K562 (cell line): Measurements from ENCODE around the gene ZSWIM4.
"Not testable (repeated sequence)": the region's sequence is repeated elsewhere in the genome, so short reads cannot be mapped to it uniquely, and the experiment has no call there.

Experiments
- CEBPB ChIP-seq: fragments of 450-650 bp; IDR thresholded peaks from 2 replicates; pipeline ENCODE4 v1.6.1; 2016; ENCODE audit warnings: missing genetic modification characterization, missing compliant biosample characterization
- HIVEP1 ChIP-seq: fragments of 250-450 bp; sonication (Bioruptor Pico); IDR thresholded peaks from 2 replicates; pipeline ENCODE4 v1.4.0; 2020; ENCODE audit warnings: mild to moderate bottlenecking
- SMARCE1 ChIP-seq: fragments of 450-650 bp; IDR thresholded peaks from 2 replicates; pipeline ENCODE4 v1.7.1; 2016; ENCODE audit warnings: mild to moderate bottlenecking
- TF ChIP-seq, protein P1 (sequence below): fragments of 200-600 bp; sonication (generic); IDR thresholded peaks from one replicate; pipeline ENCODE4 v1.6.1; 2012; ENCODE audit warnings: mild to moderate bottlenecking, low read depth, low read length, inconsistent platforms

GRCh38 chr19:13779794-13780193 is 15.4 kb upstream of the ZSWIM4 start:
- not testable (repeated sequence) for TF ChIP-seq CEBPB (tag); HIVEP1 (CRISPR knock-in tag); SMARCE1
- TF ChIP-seq, protein P1, sequence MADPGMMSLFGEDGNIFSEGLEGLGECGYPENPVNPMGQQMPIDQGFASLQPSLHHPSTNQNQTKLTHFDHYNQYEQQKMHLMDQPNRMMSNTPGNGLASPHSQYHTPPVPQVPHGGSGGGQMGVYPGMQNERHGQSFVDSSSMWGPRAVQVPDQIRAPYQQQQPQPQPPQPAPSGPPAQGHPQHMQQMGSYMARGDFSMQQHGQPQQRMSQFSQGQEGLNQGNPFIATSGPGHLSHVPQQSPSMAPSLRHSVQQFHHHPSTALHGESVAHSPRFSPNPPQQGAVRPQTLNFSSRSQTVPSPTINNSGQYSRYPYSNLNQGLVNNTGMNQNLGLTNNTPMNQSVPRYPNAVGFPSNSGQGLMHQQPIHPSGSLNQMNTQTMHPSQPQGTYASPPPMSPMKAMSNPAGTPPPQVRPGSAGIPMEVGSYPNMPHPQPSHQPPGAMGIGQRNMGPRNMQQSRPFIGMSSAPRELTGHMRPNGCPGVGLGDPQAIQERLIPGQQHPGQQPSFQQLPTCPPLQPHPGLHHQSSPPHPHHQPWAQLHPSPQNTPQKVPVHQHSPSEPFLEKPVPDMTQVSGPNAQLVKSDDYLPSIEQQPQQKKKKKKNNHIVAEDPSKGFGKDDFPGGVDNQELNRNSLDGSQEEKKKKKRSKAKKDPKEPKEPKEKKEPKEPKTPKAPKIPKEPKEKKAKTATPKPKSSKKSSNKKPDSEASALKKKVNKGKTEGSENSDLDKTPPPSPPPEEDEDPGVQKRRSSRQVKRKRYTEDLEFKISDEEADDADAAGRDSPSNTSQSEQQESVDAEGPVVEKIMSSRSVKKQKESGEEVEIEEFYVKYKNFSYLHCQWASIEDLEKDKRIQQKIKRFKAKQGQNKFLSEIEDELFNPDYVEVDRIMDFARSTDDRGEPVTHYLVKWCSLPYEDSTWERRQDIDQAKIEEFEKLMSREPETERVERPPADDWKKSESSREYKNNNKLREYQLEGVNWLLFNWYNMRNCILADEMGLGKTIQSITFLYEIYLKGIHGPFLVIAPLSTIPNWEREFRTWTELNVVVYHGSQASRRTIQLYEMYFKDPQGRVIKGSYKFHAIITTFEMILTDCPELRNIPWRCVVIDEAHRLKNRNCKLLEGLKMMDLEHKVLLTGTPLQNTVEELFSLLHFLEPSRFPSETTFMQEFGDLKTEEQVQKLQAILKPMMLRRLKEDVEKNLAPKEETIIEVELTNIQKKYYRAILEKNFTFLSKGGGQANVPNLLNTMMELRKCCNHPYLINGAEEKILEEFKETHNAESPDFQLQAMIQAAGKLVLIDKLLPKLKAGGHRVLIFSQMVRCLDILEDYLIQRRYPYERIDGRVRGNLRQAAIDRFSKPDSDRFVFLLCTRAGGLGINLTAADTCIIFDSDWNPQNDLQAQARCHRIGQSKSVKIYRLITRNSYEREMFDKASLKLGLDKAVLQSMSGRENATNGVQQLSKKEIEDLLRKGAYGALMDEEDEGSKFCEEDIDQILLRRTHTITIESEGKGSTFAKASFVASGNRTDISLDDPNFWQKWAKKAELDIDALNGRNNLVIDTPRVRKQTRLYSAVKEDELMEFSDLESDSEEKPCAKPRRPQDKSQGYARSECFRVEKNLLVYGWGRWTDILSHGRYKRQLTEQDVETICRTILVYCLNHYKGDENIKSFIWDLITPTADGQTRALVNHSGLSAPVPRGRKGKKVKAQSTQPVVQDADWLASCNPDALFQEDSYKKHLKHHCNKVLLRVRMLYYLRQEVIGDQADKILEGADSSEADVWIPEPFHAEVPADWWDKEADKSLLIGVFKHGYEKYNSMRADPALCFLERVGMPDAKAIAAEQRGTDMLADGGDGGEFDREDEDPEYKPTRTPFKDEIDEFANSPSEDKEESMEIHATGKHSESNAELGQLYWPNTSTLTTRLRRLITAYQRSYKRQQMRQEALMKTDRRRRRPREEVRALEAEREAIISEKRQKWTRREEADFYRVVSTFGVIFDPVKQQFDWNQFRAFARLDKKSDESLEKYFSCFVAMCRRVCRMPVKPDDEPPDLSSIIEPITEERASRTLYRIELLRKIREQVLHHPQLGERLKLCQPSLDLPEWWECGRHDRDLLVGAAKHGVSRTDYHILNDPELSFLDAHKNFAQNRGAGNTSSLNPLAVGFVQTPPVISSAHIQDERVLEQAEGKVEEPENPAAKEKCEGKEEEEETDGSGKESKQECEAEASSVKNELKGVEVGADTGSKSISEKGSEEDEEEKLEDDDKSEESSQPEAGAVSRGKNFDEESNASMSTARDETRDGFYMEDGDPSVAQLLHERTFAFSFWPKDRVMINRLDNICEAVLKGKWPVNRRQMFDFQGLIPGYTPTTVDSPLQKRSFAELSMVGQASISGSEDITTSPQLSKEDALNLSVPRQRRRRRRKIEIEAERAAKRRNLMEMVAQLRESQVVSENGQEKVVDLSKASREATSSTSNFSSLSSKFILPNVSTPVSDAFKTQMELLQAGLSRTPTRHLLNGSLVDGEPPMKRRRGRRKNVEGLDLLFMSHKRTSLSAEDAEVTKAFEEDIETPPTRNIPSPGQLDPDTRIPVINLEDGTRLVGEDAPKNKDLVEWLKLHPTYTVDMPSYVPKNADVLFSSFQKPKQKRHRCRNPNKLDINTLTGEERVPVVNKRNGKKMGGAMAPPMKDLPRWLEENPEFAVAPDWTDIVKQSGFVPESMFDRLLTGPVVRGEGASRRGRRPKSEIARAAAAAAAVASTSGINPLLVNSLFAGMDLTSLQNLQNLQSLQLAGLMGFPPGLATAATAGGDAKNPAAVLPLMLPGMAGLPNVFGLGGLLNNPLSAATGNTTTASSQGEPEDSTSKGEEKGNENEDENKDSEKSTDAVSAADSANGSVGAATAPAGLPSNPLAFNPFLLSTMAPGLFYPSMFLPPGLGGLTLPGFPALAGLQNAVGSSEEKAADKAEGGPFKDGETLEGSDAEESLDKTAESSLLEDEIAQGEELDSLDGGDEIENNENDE: not testable (repeated sequence)
